PC-9 (cell line): ENCODE results near the gene CD3G. TPM values are rescaled to one million over a fixed set of nuclear protein-coding genes. Genes with fewer than 3 reads are reported as not detected.
A peak's percentile ranks its signal among the peaks of the same experiment; 100 is the strongest.
"Not testable (repeated sequence)": the region's sequence is repeated elsewhere in the genome, so short reads cannot be mapped to it uniquely, and the experiment has no call there.

Experiments used
- BruUV-seq: library from RNA; stranded (reverse); fragments of 400-500 nt; replicated peaks from 2 replicates; lab custom pipeline; 2021; lab: Mats Ljungman, UMichigan
- CTCF ChIA-PET: fragments of 300-600 bp; sonication (Branson Sonifier 250); formaldehyde crosslinking; loops from one replicate; lab custom pipeline; 2022; ENCODE audit warnings: antibody characterized with exemption; lab: Charles Lee
- POLR2A ChIA-PET: fragments of 300-600 bp; sonication (Branson Sonifier 250); formaldehyde crosslinking; loops from one replicate; lab custom pipeline; 2022; ENCODE audit warnings: antibody characterized with exemption; ENCODE audit not compliant: unreplicated experiment; lab: Charles Lee
- DNase-seq, 2 experiments: peaks; one replicate each; pipeline versions ENCODE4 v3.0.0 to v3.0.0-alpha.2; 2015 to 2022; ENCODE audit warnings: mixed read lengths in 1 of 2
- H2AFZ ChIP-seq: fragments of 200-600 bp; sonication (generic); 2 replicates; pipeline ENCODE4 v1.8.1; 2017; ENCODE audit warnings: antibody characterized with exemption
- H3F3A ChIP-seq: fragments of 200-600 bp; sonication (generic); 2 replicates; pipeline ENCODE4 v1.8.1; 2017; ENCODE audit warnings: antibody characterized with exemption, mild to moderate bottlenecking, low read depth; ENCODE audit not compliant: insufficient read depth
- H3K27ac ChIP-seq: fragments of 200-600 bp; sonication (generic); 2 replicates; pipeline ENCODE4 v1.6.1; 2016; ENCODE audit warnings: mixed run types
- H3K27me3 ChIP-seq: fragments of 200-600 bp; sonication (generic); 2 replicates; pipeline ENCODE4 v1.6.1; 2016; ENCODE audit warnings: low read depth, mixed run types; ENCODE audit not compliant: insufficient read depth
- H3K36me3 ChIP-seq: fragments of 200-600 bp; sonication (generic); 2 replicates; pipeline ENCODE4 v1.6.1; 2016; ENCODE audit warnings: low read depth, mixed run types
- H3K4me1 ChIP-seq: fragments of 200-600 bp; sonication (generic); replicated peaks from 2 replicates; pipeline ENCODE4 v1.6.1; 2016; ENCODE audit warnings: mixed run types; ENCODE audit not compliant: insufficient read depth
- H3K4me2 ChIP-seq: fragments of 200-600 bp; sonication (generic); 2 replicates; pipeline ENCODE4 v1.6.1; 2017; ENCODE audit warnings: mixed run types
- H3K4me3 ChIP-seq: fragments of 200-600 bp; sonication (generic); 2 replicates; pipeline ENCODE4 v1.6.1; 2016; ENCODE audit warnings: mixed run types
- H3K79me2 ChIP-seq: fragments of 200-600 bp; sonication (generic); 2 replicates; pipeline ENCODE4 v1.6.1; 2017; ENCODE audit warnings: low read depth, mixed run types
- H3K9me2 ChIP-seq: fragments of 200-600 bp; sonication (generic); 2 replicates; pipeline ENCODE4 v1.8.1; 2017; ENCODE audit warnings: mild to moderate bottlenecking; ENCODE audit not compliant: insufficient read depth
- H3K9me3 ChIP-seq: fragments of 200-600 bp; sonication (generic); 2 replicates; pipeline ENCODE4 v1.8.1; 2016; ENCODE audit warnings: low read depth; ENCODE audit not compliant: insufficient read depth
- H4K20me1 ChIP-seq: fragments of 200-600 bp; sonication (generic); 2 replicates; pipeline ENCODE4 v1.8.1; 2017; ENCODE audit not compliant: insufficient read depth
- CTCF ChIP-seq: fragments of 200-600 bp; sonication (generic); conservative IDR thresholded peaks from 2 replicates; pipeline ENCODE4 v1.6.1; 2017; ENCODE audit warnings: mixed run types, antibody characterized with exemption, mild to moderate bottlenecking, moderate library complexity
- EZH2 ChIP-seq: fragments of 200-600 bp; sonication (generic); IDR thresholded peaks from 2 replicates; pipeline ENCODE4 v1.8.0; 2017; ENCODE audit warnings: antibody characterized with exemption, low read depth
- intact Hi-C: fragments of 100-400 bp; cut with micrococcal nuclease; formaldehyde crosslinking; loops from one replicate; pipeline ENCODE4 v1.10.0; 2022; ENCODE audit not compliant: unreplicated experiment
- total RNA-seq: library from RNA; stranded (reverse); gene quantifications from 2 replicates; pipeline ENCODE4 v1.2.3, GENCODE V29; 2021

Gene CD3G
- total RNA-seq, 1 experiment from 2014 or later, result not detected

GRCh38 chr11:118305726-118306125 lies 38.4 kb upstream of the CD3G start:
- no peaks in the 10 kb centered on the region for H4K20me1 ChIP-seq
- no peaks in the 10 kb centered on the region for H3K9me2 ChIP-seq
- H3K9me3 ChIP-seq, result no peaks in the 10 kb centered on the region
- ChIA-PET CTCF (no interaction called here), POLR2A (no interaction called here)
- no peak overlapping the region for H3K4me2 ChIP-seq
- peaks cover 6% of the 10 kb centered on the region for H3K4me1 ChIP-seq
- TF ChIP-seq CTCF (no peak), EZH2 (no peak)
- no peaks in the 10 kb centered on the region for H3K36me3 ChIP-seq
- H3K27ac ChIP-seq, result no peak overlapping the region
- no peak overlapping the region for H3K4me3 ChIP-seq
- no peak for DNase-seq
- BruUV-seq, result no TSS peak
- H3K79me2 ChIP-seq, result no peaks in the 10 kb centered on the region
- H2AFZ ChIP-seq, result no peak overlapping the region
- intact Hi-C loops, result no loop called here
- H3K27me3 ChIP-seq, result peaks cover 24% of the 10 kb centered on the region
- H3F3A ChIP-seq, result peaks cover 5% of the 10 kb centered on the region; the same call in 1 of the 2 replicates

DNA sequence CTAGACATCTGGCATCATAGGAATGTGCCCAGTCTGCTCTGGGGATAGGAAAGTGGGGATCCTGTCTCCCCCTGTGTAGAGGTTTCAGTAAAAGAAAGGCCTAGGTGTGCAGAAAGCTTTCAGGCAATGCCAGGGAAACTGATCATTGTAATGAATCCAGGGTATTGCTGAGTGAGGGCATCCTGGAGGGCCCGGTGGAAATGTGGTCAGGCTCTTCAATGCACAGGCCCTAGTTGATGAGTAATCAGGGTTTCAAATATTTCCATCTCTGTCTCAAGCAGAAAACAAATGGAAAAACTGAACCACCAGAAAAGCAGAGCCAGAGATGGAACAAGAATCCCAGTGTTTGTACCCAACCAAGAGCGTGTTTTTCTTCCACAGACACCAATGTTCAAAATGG lies 37.6 kb upstream of the CD3G start:
- Histone ChIP-seq H3K27ac (no peak overlapping the region), H3F3A (peaks cover 5% of the 10 kb centered on the region; the same call in 1 of the 2 replicates), H3K27me3 (peaks cover 16% of the 10 kb centered on the region), H3K4me1 (peaks cover 15% of the 10 kb centered on the region), H4K20me1 (no peaks in the 10 kb centered on the region), H3K9me3 (no peaks in the 10 kb centered on the region), H3K4me2 (no peak overlapping the region), H3K36me3 (no peaks in the 10 kb centered on the region), H3K79me2 (no peaks in the 10 kb centered on the region), H2AFZ (no peak overlapping the region), H3K9me2 (no peaks in the 10 kb centered on the region), H3K4me3 (no peak overlapping the region)
- intact Hi-C loops, result no loop called here
- ChIA-PET CTCF (no interaction called here), POLR2A (no interaction called here)
- no peak for DNase-seq
- BruUV-seq, result no TSS peak
- TF ChIP-seq EZH2 (no peak), CTCF (no peak)

- H3K36me3 ChIP-seq, H3K79me2 ChIP-seq, BruUV-seq, H3K27me3 ChIP-seq, H3K4me3 ChIP-seq, H3K27ac ChIP-seq, intact Hi-C loops, H3K9me3 ChIP-seq, H4K20me1 ChIP-seq, H3K4me2 ChIP-seq, DNase-seq, CTCF ChIA-PET, H3K9me2 ChIP-seq, H3F3A ChIP-seq, H2AFZ ChIP-seq: not testable (repeated sequence)
- POLR2A ChIA-PET, result interaction anchor here (0.6 kb wide), 1 partner anchor 63 kb away, joined by 3 read pairs; no protein-coding TSS in a partner anchor
- peaks cover 28% of the 10 kb centered on the region for H3K4me1 ChIP-seq
These were observed 35.1 kb upstream of the CD3G start for GRCh38 chr11:118308995-118309528.

- H2AFZ ChIP-seq, result no peak overlapping the region
- peaks cover 6% of the 10 kb centered on the region; the same call in 1 of the 2 replicates for H3F3A ChIP-seq
- no peak overlapping the region for H3K4me3 ChIP-seq
- H3K27ac ChIP-seq, result no peak overlapping the region
- no peaks in the 10 kb centered on the region for H3K9me2 ChIP-seq
- CTCF ChIA-PET, result interaction anchor here (0.6 kb wide), 1 partner anchor 57 kb away, joined by 5 read pairs; no protein-coding TSS in a partner anchor
- intact Hi-C loops, result no loop called here
- TF ChIP-seq EZH2 (no peak), CTCF (no peak)
- 0 out of 2 replicates have a peak overlapping the region, but pooled peaks have one; percentile 20 for H3K4me2 ChIP-seq
- no peak for DNase-seq
- no peaks in the 10 kb centered on the region for H3K9me3 ChIP-seq
- H3K79me2 ChIP-seq, result no peaks in the 10 kb centered on the region
- H3K27me3 ChIP-seq, result no peaks in the 10 kb centered on the region
- POLR2A ChIA-PET, result no interaction called here
- no peaks in the 10 kb centered on the region for H3K36me3 ChIP-seq
- H3K4me1 ChIP-seq, result peaks cover 40% of the 10 kb centered on the region
- H4K20me1 ChIP-seq, result no peaks in the 10 kb centered on the region
- BruUV-seq, result no TSS peak
These were observed 33.9 kb upstream of the CD3G start for GRCh38 chr11:118310271-118310670.
